Mucosa of gallbladder (tissue), 1 donor: Measurements from ENCODE around the gene LRCOL1. TPM values are rescaled to one million over a fixed set of nuclear protein-coding genes. Genes with fewer than 3 reads are reported as not detected.

ENCODE experiments used
- DNase-seq: peaks from one replicate; pipeline ENCODE4 v3.0.0-alpha.2; 2020; ENCODE audit warnings: low spot score
- total RNA-seq: library from RNA; stranded (reverse); gene quantifications from one replicate; pipeline ENCODE4 v1.2.1, GENCODE V29; 2021
- donor health status: DM: no; HTN: no; CAD: no.

LRCOL1 gene
- total RNA-seq, 1 donor from 2014 or later, result not detected

- DNase-seq, result no peak
These were observed 24.9 kb upstream of the LRCOL1 start for GRCh38 chr12:132635076-132635955.

DNA sequence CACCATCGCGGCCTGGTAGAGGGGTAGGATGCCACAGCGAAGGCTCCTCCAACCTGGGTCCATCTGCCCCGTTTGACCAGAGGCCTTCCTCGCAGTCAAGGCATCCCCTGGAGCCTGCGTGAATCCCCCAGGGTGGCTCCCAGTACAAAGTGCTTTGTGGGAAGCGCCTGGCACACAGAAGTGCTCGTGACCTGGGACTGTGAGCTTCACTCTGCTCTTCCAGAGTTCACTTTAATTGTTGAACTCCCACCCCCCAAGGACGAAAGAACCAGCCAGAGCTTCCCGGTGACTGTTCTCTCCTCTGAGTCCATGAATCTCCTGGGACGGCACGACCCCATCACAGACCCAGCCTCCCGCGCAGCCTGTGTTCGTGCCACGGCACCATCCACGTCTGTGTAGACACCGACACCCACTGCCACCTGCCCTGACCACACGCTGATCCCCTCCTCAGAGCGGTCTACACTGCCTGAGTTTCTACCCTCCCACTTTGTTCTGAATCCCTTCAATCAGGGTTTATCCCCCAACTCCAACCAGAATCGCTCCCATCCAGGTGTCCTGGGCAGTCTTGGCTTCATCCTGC is 24.1 kb upstream of the LRCOL1 start:
- no peak for DNase-seq

- DNase-seq, result no peak
These were observed 23.5 kb upstream of the LRCOL1 start for GRCh38 chr12:132633901-132634300.

GRCh38 chr12:132633398-132633797 is 23.0 kb upstream of the LRCOL1 start:
- DNase-seq, result no peak

GRCh38 chr12:132632521-132633228 is 22.3 kb upstream of the LRCOL1 start:
- no peak for DNase-seq

- no peak for DNase-seq
These were observed 21.3 kb upstream of the LRCOL1 start for GRCh38 chr12:132631666-132632065.

DNA sequence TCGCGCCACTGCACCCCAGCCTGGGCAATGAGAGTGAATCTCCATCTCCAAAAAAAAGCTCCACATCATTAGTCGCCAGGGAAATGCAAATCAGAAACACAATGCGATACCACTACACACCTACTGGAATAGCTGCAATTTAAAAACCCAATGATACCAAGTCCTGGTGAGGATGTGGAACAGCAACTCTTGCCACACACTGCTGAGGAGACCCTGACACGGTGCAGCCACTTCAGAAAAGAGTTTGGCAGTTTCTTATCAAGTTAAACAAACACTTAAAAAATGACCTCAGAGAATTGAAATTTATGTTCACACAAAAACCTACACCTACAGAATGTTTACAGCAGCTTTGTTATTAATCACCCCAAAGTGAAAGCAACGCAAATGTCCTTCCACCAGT is 20.3 kb upstream of the LRCOL1 start:
- DNase-seq, result no peak

DNA sequence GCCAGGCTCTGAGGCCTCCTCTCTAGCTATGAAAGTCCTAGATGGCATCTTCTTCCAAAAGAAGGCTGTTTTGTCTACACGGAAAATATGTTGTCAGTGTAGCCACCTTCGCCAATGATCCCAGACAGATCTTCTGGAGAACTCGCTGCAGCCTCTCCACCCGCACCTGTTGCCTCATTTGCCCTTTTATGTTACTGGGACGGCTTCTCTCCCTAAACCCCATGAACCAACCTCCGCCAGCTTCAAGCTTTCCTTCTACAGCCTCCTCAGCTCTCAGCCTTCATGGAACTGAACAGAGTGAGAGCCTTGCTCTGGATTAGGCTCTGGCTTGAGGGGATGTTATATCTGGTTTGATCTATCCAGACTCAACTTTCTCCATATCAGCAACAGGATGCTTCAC is 18.9 kb upstream of the LRCOL1 start:
- DNase-seq, result no peak

DNA sequence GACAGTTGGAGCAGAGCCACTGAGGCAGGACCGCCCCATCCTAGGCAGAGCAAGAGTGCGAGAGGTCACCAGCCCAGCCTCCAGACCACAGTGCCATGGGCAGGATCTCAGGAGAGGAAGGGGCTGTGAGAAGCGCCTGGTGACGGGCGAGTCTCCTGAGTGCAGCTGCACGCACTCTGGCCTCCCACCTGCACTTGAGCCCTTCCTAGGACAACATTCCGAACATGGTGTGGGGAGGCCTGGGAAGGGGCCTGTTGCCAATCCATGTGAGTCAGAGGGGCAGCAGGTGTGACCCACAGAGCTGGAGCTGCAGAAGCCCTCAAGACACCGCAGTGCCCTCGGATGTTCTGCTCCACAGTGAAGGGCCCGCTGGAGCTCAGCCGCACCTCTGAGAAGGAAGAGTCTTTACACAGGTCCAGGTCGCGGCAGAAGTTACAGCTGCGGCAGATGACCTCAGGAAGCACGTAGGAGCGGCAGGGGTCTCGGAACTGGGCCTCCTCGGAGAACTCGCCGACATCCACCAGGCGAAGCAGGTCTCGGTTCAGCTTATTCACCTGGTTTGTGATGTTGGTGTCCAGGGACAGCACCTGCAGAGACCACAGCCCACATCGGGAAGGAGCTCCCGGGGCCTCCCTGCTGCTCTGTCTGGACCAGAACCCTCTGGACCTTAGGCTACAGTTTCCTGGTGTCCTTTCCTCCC is 15.5 kb upstream of the LRCOL1 start:
- DNase-seq, result no peak

GRCh38 chr12:132624910-132625630 is 14.7 kb upstream of the LRCOL1 start:
- DNase-seq, result no peak

DNA sequence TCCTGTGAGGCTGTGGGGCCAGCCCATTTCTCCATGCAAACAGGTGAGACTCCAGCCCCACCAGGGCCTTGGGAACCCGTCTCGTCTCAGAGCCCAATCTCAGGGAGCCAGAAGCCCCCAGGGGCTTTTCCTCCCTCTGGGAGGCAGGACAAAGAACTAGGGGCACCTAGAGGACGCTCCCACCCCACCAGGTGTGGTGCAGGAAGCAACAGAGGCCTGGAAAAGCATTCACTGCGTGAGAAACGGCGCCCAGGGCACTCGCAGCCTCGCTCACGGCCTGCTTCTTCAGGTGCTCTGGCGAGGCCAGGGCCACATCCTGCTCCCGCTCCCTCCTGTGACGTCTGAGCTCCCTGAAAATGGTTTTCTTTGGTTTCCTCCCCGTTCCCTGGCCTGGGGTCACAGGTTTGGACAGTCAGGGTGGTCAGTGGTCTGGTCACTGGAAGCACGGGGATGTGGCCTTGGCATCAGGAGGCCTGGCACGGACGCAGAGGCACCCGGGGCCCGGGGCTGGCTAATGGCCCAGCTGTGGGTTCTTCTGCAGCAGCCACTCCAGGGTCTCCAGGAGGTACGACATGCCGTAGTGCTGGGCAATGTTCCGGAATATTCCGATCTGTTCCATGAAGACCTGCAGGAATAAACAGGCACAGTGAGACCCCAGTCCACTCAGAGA is 13.9 kb upstream of the LRCOL1 start:
- DNase-seq, result no peak

- DNase-seq, result no peak
These were observed 12.9 kb upstream of the LRCOL1 start for GRCh38 chr12:132623072-132623869.

DNA sequence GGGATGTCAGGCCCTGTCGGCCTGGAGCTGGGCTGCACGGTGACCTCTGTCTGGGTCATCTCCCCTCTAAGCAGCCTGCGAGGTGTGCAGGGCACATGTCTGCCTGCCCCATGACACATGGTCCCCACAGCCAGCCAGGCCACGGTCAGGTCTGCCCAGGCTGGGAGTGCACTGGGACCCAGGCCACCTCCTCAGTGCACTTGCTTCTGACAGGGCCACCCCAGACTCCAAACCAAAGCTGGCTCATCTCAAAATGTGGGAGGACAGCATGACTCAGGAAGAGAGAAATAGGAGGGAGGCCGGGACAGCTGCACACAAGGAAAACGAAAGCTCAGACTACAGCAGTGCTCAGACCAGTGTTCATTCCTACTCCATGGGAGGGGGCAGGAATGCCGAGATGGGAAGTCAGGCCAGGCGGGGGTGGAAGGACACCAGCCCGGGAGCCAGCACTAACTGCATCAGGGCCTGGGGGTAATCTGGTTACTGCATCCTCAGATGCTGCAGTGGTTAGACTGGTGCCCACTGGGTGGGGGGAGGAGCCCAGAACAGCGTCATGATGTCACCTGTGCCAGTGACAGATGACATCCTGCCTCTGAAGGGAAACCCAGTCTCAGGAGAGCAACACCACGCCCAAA is 12.2 kb upstream of the LRCOL1 start:
- DNase-seq, result peak; percentile 37

- no peak for DNase-seq
These were observed 11.5 kb upstream of the LRCOL1 start for GRCh38 chr12:132621657-132622435.

DNA sequence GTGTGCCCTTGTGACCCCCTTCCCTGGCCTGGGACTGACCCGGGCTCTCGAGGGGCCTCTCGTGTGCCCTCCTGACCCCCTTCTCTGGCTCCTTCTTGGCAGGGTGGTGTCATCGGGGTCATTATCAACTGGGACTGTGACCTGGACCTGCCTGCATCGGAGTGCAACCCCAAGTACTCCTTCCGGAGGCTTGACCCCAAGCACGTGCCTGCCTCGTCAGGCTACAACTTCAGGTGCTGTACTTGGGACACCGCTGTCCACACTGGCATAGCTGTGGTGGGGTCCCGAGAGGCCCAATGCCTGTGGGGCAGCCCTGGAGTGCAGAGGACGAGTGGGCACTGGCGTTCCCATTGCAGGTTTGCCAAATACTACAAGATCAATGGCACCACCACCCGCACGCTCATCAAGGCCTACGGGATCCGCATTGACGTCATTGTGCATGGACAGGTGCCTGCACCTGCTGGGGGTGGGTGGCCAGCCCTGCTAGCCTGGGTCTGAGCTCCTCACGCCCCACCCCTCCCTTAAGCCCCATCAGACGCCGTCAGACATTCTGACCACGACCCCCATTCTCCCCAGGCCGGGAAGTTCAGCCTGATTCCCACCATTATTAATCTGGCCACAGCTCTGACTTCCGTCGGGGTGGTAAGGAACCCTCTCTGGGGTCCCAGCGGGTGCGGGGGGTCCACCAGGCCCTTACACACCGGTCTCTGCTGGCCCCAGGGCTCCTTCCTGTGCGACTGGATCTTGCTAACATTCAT is 10.7 kb upstream of the LRCOL1 start:
- no peak for DNase-seq

DNA sequence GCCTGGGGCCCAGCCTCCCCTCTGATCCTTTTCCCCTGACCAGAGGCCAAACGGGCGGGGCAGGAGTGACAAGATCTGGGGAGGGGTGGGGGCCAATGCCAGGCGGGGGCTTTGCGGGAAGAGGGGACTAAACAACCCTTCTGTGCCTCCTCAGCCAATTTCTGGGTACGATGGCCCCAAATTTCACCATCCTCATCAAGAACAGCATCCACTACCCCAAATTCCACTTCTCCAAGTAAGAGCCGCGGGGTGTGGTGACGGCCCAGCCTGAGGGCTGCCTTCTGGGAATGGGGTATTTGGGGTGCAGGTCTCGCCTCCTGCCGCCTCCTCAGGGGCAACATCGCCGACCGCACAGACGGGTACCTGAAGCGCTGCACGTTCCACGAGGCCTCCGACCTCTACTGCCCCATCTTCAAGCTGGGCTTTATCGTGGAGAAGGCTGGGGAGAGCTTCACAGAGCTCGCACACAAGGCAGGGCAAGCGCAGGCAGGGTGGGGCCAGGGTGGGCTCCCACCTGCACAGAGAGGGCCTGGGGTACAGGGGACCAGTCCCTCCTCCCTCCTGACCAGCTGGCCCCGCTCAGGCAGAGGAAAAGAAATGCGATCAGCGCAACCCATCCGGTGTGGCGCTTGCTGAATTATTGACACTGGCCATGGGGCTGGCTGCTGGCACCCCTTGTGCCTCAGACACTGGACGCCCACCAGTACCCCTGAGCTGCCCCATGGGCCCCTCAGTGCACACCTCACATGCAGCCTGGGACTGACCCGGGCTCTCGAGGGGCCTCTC is 9.9 kb upstream of the LRCOL1 start:
- no peak for DNase-seq
